GM18508 (cell line): ENCODE results near the gene ATP11A.

Experiments used
- ATAC-seq: cut with Tn5 transposase; IDR thresholded peaks from one replicate; pipeline ENCODE4 v1.9.1; 2021; ENCODE audit warnings: moderate number of reproducible peaks; ENCODE audit not compliant: insufficient read depth, unreplicated experiment

The ATP11A gene

DNA sequence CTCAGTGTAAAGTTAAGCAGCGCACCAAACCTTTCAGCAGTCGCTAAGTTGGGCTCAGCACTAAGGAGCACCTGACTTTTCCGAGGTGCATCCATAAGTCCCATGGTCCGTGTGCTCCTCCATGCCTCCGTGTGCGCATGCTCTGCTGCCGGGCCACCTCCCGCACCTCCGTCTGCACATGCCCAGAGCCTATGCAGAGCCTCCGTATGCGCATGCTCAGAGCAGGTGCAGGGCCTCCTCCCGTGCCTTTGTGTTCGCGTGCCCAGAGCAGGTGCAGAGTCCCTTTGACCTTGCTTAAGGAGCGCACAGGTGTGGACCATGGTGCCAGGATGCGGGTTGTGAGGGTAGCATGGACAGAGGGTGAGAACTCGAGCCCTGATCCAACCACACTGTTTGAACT lies 46.0 kb downstream of the ATP11A start:
- no peak for ATAC-seq

GRCh38 chr13:112737294-112737693 lies 47.5 kb downstream of the ATP11A start:
- ATAC-seq, result no peak

GRCh38 chr13:112738606-112739005 lies 48.8 kb downstream of the ATP11A start:
- no peak for ATAC-seq

DNA sequence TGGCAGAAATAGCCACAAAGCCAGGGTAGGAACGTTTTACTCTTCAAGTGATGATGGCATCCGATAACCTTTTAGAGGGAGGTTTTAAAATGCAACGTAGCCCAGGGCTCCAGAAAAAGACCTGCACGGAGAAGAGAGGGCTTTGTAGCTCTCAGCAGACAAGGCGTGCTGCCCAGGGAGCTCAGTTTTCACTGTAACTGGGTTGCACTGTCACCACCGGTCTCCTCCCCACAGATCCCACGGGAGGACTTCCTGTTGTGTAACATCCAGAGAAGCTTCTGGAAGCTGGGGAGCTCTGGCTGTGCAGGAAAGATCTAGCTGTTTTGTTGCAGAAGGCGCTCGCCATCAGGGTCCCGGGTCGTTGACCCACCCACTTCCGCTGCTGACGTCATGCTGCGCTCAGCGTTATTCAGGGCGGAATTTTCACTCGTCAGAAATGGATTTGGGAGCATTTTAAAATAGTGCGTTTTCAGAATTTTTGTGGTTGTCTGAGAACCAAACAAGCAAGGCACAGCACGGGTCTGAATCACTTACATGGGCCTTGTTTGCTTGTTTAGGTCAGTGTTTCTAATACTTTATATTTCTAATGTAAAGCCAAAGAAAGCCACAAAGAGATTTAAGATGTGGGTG lies 50.8 kb downstream of the ATP11A start:
- no peak for ATAC-seq

- ATAC-seq, result no peak
These were observed 51.4 kb downstream of the ATP11A start for GRCh38 chr13:112741185-112741755.

- ATAC-seq, result no peak
These were observed 52.2 kb downstream of the ATP11A start for GRCh38 chr13:112741835-112742570.

GRCh38 chr13:112742583-112742982 lies 52.7 kb downstream of the ATP11A start:
- no peak for ATAC-seq

- no peak for ATAC-seq
These were observed 53.8 kb downstream of the ATP11A start for GRCh38 chr13:112743451-112744167.

- ATAC-seq, result no peak
These were observed 54.6 kb downstream of the ATP11A start for GRCh38 chr13:112744168-112745021.

GRCh38 chr13:112746044-112746443 lies 56.2 kb downstream of the ATP11A start:
- no peak for ATAC-seq

DNA sequence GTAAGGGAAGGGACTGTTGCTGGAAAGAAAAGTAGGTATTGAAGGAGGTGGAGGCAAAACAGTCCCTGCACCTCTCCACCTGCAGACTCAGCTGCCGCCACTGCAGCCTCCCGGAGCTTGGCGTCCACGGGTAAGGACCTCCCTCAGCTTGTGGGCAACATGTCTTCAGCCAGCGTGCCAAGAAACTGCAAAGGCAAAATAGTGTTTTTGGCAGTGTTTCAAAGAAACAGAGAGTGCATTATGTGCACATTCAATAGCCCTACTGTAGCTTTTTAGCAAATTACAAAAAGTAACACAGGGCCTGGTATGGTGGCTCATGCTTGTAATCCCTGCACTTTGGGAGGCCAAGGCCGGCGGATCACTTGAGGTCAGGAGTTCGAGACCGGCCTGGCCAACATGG lies 57.4 kb downstream of the ATP11A start:
- ATAC-seq, result no peak

GRCh38 chr13:112748947-112749735 lies 59.3 kb downstream of the ATP11A start:
- ATAC-seq, result no peak

GRCh38 chr13:112750570-112750969 lies 60.7 kb downstream of the ATP11A start:
- ATAC-seq, result no peak

- no peak for ATAC-seq
These were observed 61.8 kb downstream of the ATP11A start for GRCh38 chr13:112751617-112752016.

GRCh38 chr13:112752211-112752610 lies 62.4 kb downstream of the ATP11A start:
- ATAC-seq, result no peak

DNA sequence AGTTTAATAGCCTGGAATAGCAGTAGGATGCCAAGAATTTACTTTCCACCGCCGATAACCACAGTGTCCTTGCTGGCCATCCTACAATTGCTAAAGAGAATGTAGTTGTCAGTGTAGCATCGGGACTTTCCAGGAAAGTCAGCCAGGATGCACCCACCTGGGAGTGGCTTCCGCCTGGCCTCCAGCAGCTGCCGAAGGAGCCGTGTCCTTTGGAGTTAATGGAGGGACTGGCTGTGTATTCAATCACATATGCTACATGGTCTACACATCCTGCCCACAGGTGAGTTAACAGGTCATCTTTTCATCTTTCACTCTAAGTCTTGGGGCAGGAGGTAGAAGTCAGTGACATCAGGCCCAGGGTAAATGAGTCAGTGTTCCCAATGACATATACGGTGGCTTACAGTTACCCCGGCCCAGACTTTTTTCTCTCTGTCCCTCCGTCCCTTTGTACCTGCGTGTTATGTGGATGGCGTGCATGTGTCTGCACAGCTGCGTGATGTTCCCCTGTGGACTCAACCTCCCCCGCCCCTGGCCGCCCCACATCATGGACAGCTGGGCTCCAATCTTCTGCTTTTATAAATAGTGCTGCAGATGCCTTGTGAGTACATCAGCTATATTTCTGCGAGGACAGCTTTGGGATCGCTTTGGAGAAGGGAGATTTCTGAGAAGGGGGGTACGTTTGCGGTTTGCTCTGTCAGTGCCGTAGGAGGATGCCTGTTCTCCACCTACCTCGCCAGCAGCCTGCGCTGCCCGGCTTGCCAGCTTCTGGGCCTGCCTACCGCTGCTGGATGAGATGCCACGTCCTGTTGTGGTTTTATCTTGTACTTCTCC lies 63.1 kb downstream of the ATP11A start:
- no peak for ATAC-seq

DNA sequence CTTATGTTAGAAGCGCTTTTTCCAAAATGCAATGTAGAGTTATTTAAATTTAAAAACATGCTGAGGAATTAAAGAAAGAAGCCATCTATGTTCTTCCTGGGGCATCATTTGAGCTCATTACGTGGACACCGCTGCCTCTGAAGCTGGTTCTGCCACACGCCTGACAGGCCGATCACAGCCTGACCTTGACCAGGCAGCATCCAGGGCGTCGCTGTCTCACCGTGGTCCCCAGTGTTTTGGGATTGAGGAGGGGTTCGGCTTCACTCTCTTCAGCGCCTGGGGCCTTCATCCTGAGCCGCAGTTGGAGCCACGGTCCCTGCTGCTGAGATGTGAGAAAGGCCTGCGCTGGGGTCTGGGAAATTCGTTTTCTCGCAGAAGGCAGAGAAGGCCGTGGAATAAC lies 64.0 kb downstream of the ATP11A start:
- ATAC-seq, result no peak

GRCh38 chr13:112754281-112755025 lies 64.6 kb downstream of the ATP11A start:
- ATAC-seq, result no peak
